Measurements from ENCODE around the gene KIRREL1. TPM values are rescaled to one million over a fixed set of nuclear protein-coding genes. Genes with fewer than 3 reads are reported as not detected.

The KIRREL1 gene
- total and polyA plus RNA-seq, 7 donors, result 0.92 to 57.0 (median 29.0) TPM

DNA sequence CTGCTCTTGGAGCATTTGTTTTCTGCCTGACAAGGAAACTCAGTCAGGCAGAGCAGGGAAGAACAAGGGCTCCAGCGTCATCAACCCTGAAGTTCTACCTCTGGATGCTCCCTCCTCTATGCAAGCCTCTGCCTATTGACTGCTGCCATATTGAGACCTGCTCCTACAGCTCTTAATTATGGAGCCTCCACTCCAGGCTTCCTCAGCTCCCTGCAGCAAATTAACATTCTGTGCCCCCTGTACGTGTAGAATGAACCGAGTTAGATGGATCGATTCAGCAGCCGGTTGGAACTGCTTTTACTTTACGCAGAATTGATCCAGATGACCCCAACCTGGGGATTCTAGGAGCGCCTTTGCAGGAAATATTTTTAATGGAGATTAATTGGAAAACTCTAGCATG is 68.7 kb downstream of the KIRREL1 start:
- intact Hi-C loops (cut with DNase I), result no loop called here
- H3K4me1 ChIP-seq, result peaks cover 0 to 41% (median 30%) of the 10 kb centered on the region in 4 donors
- WGBS, 2 donors, result 94 to 95% methylated on average over 7 of the region's 7 CpGs

DNA sequence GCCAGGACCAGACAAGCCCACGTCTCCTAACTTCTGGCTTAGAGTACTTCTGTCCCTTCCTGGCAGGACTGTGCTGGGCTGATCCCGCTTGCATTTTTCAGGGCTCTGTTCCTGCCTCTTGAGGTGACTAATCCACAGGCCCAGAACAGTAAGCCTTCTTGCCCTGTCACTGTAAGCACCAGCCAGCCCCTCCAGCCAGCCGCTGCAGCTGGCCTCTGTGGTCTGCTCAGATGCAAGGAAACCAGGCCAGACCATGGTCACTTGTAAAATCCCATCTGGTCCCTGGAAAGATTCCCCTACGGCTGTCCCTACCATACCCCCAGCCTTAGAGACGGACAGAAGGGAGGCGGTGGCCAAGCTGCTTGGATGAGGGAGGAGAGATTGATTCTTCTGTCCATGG is 74.2 kb downstream of the KIRREL1 start:
- WGBS, 2 donors, result 82 to 86% methylated on average over 6 of the region's 6 CpGs
- peaks cover 0 to 72% (median 60%) of the 10 kb centered on the region in 4 donors for H3K4me1 ChIP-seq

More for the DNA sequence above, 68.7 kb downstream of the KIRREL1 start:
- H3K9me3 ChIP-seq, result no peaks in the 10 kb centered on the region
- no peaks in the 10 kb centered on the region for H3K27me3 ChIP-seq
- no peak for TF ChIP-seq POLR2AphosphoS5 (IDR thresholded peaks at IDR 0.05)
- TF ChIP-seq, protein P1, sequence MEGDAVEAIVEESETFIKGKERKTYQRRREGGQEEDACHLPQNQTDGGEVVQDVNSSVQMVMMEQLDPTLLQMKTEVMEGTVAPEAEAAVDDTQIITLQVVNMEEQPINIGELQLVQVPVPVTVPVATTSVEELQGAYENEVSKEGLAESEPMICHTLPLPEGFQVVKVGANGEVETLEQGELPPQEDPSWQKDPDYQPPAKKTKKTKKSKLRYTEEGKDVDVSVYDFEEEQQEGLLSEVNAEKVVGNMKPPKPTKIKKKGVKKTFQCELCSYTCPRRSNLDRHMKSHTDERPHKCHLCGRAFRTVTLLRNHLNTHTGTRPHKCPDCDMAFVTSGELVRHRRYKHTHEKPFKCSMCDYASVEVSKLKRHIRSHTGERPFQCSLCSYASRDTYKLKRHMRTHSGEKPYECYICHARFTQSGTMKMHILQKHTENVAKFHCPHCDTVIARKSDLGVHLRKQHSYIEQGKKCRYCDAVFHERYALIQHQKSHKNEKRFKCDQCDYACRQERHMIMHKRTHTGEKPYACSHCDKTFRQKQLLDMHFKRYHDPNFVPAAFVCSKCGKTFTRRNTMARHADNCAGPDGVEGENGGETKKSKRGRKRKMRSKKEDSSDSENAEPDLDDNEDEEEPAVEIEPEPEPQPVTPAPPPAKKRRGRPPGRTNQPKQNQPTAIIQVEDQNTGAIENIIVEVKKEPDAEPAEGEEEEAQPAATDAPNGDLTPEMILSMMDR (IDR thresholded peaks at IDR 0.05), result no peak
- TF ChIP-seq EP300 (IDR thresholded peaks at IDR 0.05), result no peak
- no peak for TF ChIP-seq POLR2A (IDR thresholded peaks at IDR 0.05)
- H3K27ac ChIP-seq, result no peak overlapping the region
- no peak overlapping the region for H3K4me3 ChIP-seq
- no peaks in the 10 kb centered on the region for H3K36me3 ChIP-seq
- DNase-seq, result no peak

DNA sequence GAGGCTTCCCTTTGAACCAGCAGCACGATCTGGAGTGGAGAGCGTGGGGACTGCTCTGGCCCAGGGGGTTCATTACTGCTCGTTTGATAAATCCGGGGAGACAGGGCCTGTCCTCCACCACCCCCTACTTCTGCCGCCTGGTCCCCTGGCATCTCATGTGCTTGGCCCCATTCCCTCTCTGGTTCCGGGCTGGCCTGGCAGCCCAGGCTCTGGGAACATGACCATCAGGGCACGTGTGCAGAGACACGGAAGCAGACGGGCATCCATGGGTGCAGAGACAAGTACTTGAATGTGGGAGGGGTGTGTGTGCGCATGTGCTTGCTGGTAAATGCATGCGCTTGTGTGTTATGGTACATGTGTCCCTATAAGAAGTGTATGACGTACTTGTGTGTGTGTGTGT is 75.5 kb downstream of the KIRREL1 start:
- intact Hi-C loops (cut with DNase I), result no loop called here
- DNase-seq, result peak; percentile 66
- peaks cover 0 to 5% (median 0%) of the 10 kb centered on the region in 4 donors for H3K36me3 ChIP-seq
- 83 to 88% methylated on average over 12 of the region's 12 CpGs for WGBS, 2 donors
- no peaks in the 10 kb centered on the region for H3K9me3 ChIP-seq
- peaks cover 0 to 79% (median 65%) of the 10 kb centered on the region in 4 donors for H3K4me1 ChIP-seq
- H3K27ac ChIP-seq, result peak overlapping the region in 2 of 4 donors; percentile 25 to 46
- no peak overlapping the region for H3K4me3 ChIP-seq
- no peak for TF ChIP-seq POLR2A (IDR thresholded peaks at IDR 0.05)
- TF ChIP-seq, protein P1 (IDR thresholded peaks at IDR 0.05), result no peak
- TF ChIP-seq POLR2AphosphoS5 (IDR thresholded peaks at IDR 0.05), result no peak
- no peak for TF ChIP-seq EP300 (IDR thresholded peaks at IDR 0.05)
- H3K27me3 ChIP-seq, result no peaks in the 10 kb centered on the region

More for the DNA sequence above, 74.2 kb downstream of the KIRREL1 start:
- Histone ChIP-seq H3K36me3 (no peaks in the 10 kb centered on the region), H3K27me3 (no peaks in the 10 kb centered on the region), H3K4me3 (no peak overlapping the region), H3K27ac (peak overlapping the region in 2 of 4 donors; percentile 25 to 46), H3K9me3 (no peaks in the 10 kb centered on the region)
- peak; percentile 71 for DNase-seq
- TF ChIP-seq POLR2A (IDR thresholded peaks at IDR 0.05), result no peak
- no peak for TF ChIP-seq EP300 (IDR thresholded peaks at IDR 0.05)
- TF ChIP-seq POLR2AphosphoS5 (IDR thresholded peaks at IDR 0.05), result no peak
- TF ChIP-seq, protein P1 (IDR thresholded peaks at IDR 0.05), result no peak
- intact Hi-C loops (cut with DNase I), result no loop called here

DNA sequence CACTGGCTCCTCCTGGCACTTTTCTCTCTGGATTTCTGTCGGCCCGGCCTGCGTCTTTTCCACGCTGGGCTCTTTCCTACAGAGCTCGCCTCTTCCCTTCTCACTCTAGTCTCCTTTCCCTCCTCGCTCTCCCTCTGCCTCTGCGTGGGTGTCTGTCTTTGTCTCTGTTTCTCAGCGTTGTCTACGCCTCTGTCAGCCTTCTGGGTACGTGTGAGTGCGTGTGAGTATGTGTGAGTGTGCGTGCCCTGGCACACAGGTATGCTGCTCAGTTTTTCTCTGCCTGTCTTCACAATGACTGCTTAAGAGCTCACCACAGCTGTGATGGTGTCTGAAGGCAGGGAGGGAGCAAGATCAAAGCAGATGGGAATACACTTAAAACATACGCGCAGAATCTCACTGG is 77.7 kb downstream of the KIRREL1 start:
- TF ChIP-seq POLR2A (IDR thresholded peaks at IDR 0.05), result no peak
- no peak for TF ChIP-seq POLR2AphosphoS5 (IDR thresholded peaks at IDR 0.05)
- TF ChIP-seq EP300 (IDR thresholded peaks at IDR 0.05), result no peak
- TF ChIP-seq, protein P1 (IDR thresholded peaks at IDR 0.05), result no peak
- peak; percentile 46 for DNase-seq
- H3K4me1 ChIP-seq, result peaks cover 0 to 91% (median 78%) of the 10 kb centered on the region in 4 donors
- 75 to 83% methylated on average over 14 of the region's 14 CpGs for WGBS, 2 donors
- peaks cover 0 to 7% (median 0%) of the 10 kb centered on the region in 4 donors for H3K36me3 ChIP-seq
- H3K4me3 ChIP-seq, result no peak overlapping the region
- H3K27me3 ChIP-seq, result no peaks in the 10 kb centered on the region
- peak overlapping the region in 1 of 4 donors; percentile 35 for H3K27ac ChIP-seq
- intact Hi-C loops (cut with DNase I), result no loop called here
- H3K9me3 ChIP-seq, result no peaks in the 10 kb centered on the region

DNA sequence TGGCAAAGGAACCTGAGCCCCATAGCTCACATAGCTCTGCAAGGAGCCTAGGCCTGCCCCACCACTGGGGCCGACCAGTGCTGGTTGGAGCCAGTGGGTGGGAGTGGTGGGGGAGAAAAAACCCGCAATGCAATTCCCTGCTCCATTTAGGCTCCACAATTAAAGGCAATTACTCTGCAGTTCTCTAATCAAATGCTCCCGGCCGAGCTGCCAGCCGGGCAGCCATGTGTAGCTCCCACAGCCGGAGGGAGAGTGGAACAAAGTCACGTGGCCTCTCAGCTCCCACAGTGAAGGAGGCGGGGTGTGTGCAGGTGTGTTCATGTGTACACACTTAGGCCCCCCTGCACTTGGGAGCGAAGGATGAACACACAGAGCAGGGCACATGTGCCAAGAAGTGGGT is 81.6 kb downstream of the KIRREL1 start:
- Histone ChIP-seq H3K27me3 (no peaks in the 10 kb centered on the region), H3K9me3 (no peaks in the 10 kb centered on the region), H3K4me1 (peaks cover 0 to 62% (median 50%) of the 10 kb centered on the region in 4 donors), H3K36me3 (peaks cover 9 to 39% (median 12%) of the 10 kb centered on the region in 4 donors), H3K27ac (no peak overlapping the region), H3K4me3 (no peak overlapping the region)
- WGBS, 2 donors, result 73 to 75% methylated on average over 9 of the region's 9 CpGs
- peak; percentile 58 for DNase-seq
- TF ChIP-seq EP300 (IDR thresholded peaks at IDR 0.05) (no peak), POLR2A (IDR thresholded peaks at IDR 0.05) (no peak), POLR2AphosphoS5 (IDR thresholded peaks at IDR 0.05) (no peak)
- TF ChIP-seq, protein P1 (IDR thresholded peaks at IDR 0.05), result no peak
- intact Hi-C loops (cut with DNase I), result no loop called here
